B cell (primary cell): Measurements from ENCODE around the gene SCARB1. TPM values are rescaled to one million over a fixed set of nuclear protein-coding genes. Genes with fewer than 3 reads are reported as not detected.

Source experiments
- ATAC-seq: fragments of 200-7000 bp; cut with Tn5 transposase; one replicate; pipeline ENCODE4 v1.10.0; 2021; ENCODE audit warnings: low read depth, mild to moderate bottlenecking, moderate number of reproducible peaks, moderate library complexity
- CTCF ChIA-PET: fragments of 350-600 bp; sonication (Branson Sonifier 250); formaldehyde crosslinking; loops from one replicate; lab custom pipeline; 2021; ENCODE audit warnings: antibody characterized with exemption, inconsistent platforms; lab: Charles Lee
- POLR2A ChIA-PET: fragments of 350-600 bp; sonication (Branson Sonifier 250); formaldehyde crosslinking; loops from one replicate; lab custom pipeline; 2021; ENCODE audit warnings: antibody characterized with exemption; lab: Charles Lee
- DNase-seq: peaks from one replicate; pipeline ENCODE4 v3.0.0; 2013
- H2AFZ ChIP-seq: 2 replicates; pipeline ENCODE4 v1.6.1; 2012; ENCODE audit warnings: mild to moderate bottlenecking, low read depth, low read length; ENCODE audit not compliant: insufficient read depth, poor library complexity, severe bottlenecking
- H3K27ac ChIP-seq, 2 donors: 1 replicate in 1 of 2; 2 replicates in 1 of 2; pipeline ENCODE4 v1.5.1; 2012 to 2013; ENCODE audit warnings: low read length in 2 of 2, mild to moderate bottlenecking in 2 of 2, moderate library complexity in 1 of 2
- H3K27me3 ChIP-seq, 4 experiments: fragments of 200-600 bp in 1 of 4; sonication (generic) in 1 of 4; replicated peaks in 1 of 4; 1 replicate in 2 of 4; 2 replicates in 2 of 4; pipeline versions ENCODE4 v1.6.1 to v1.7.0; 2013 to 2016; ENCODE audit warnings: low read length in 3 of 4, mild to moderate bottlenecking in 2 of 4, mixed read lengths in 1 of 4, moderate library complexity in 1 of 4; ENCODE audit not compliant: insufficient read depth in 4 of 4, control insufficient read depth in 3 of 4; ENCODE audit errors: control extremely low read depth in 1 of 4
- H3K36me3 ChIP-seq, 2 experiments: replicated peaks in 1 of 2; 1 replicate in 1 of 2; 2 replicates in 1 of 2; pipeline versions ENCODE4 v1.6.1 to v1.7.1; 2013; ENCODE audit warnings: low read length in 1 of 2; ENCODE audit not compliant: insufficient read depth in 2 of 2, control insufficient read depth in 1 of 2; ENCODE audit errors: control extremely low read depth in 1 of 2, extremely low read depth in 1 of 2
- H3K4me1 ChIP-seq, 2 donors: fragments of 200-600 bp in 1 of 2; sonication (generic) in 1 of 2; 1 replicate in 1 of 2; 2 replicates in 1 of 2; pipeline versions ENCODE4 v1.5.1 to v1.6.1; 2013 to 2017; ENCODE audit warnings: low read length in 2 of 2; ENCODE audit not compliant: control insufficient read depth in 2 of 2, insufficient read depth in 2 of 2
- H3K4me2 ChIP-seq: replicated peaks from 2 replicates; pipeline ENCODE3; 2012; ENCODE audit warnings: mild to moderate bottlenecking, low read depth, low read length; ENCODE audit not compliant: poor library complexity, severe bottlenecking
- H3K4me3 ChIP-seq, 5 experiments: fragments of 200-600 bp in 1 of 5; sonication (generic) in 1 of 5; 1 replicate in 3 of 5; 2 replicates in 2 of 5; pipeline versions ENCODE4 v1.5.1 to v1.7.0; 2011 to 2016; ENCODE audit warnings: low read length in 4 of 5, mild to moderate bottlenecking in 4 of 5, low read depth in 2 of 5, control low read depth in 1 of 5, moderate library complexity in 1 of 5; ENCODE audit not compliant: insufficient read depth in 1 of 5; ENCODE audit errors: control extremely low read depth in 1 of 5, extremely low read depth in 1 of 5
- H3K79me2 ChIP-seq: fragments of 200-600 bp; sonication (generic); one replicate; pipeline ENCODE4 v1.6.0; 2016; ENCODE audit warnings: low read length; ENCODE audit not compliant: control insufficient read depth, insufficient read depth
- H3K9ac ChIP-seq: fragments of 200-600 bp; sonication (generic); 2 replicates; pipeline ENCODE4 v1.6.1; 2017; ENCODE audit warnings: mild to moderate bottlenecking, low read length, moderate library complexity
- H3K9me3 ChIP-seq, 3 donors: one replicate each; pipeline versions ENCODE4 v1.6.1 to v1.7.1; 2013; ENCODE audit warnings: low read length in 2 of 3; ENCODE audit not compliant: control insufficient read depth in 2 of 3, insufficient read depth in 1 of 3; ENCODE audit errors: control extremely low read depth in 1 of 3
- H4K20me1 ChIP-seq: 2 replicates; pipeline ENCODE4 v1.6.0; 2012; ENCODE audit warnings: mild to moderate bottlenecking, low read length; ENCODE audit not compliant: insufficient read depth, control insufficient read depth, poor library complexity, severe bottlenecking
- H3K27ac Mint-ChIP-seq: one replicate; pipeline ENCODE4 v1.8.0; 2021; ENCODE audit warnings: mixed read lengths
- H3K27me3 Mint-ChIP-seq: one replicate; pipeline ENCODE4 v1.8.0; 2021; ENCODE audit warnings: mixed read lengths
- H3K4me1 Mint-ChIP-seq: one replicate; pipeline ENCODE4 v1.8.0; 2021; ENCODE audit warnings: mixed read lengths
- H3K4me3 Mint-ChIP-seq: one replicate; pipeline ENCODE4 v1.8.0; 2021; ENCODE audit warnings: mixed read lengths
- H3K9me3 Mint-ChIP-seq: one replicate; pipeline ENCODE4 v1.8.0; 2022; ENCODE audit warnings: mixed read lengths; ENCODE audit not compliant: insufficient read depth
- CTCF ChIP-seq: fragments of 200-600 bp; IDR thresholded peaks from one replicate; pipeline ENCODE4 v1.8.0; 2022; ENCODE audit warnings: antibody characterized with exemption, mild to moderate bottlenecking
- EZH2 ChIP-seq: IDR thresholded peaks from 2 replicates; pipeline ENCODE4 v1.6.1; 2012; ENCODE audit warnings: borderline replicate concordance, low read depth, mild to moderate bottlenecking, moderate library complexity, low read length; ENCODE audit not compliant: insufficient read depth, poor library complexity, severe bottlenecking
- WGBS: methylation state at CpG from one replicate; pipeline ENCODE4 v1.1.5; 2013; ENCODE audit warnings: missing lambda C conversion rate; ENCODE audit not compliant: insufficient coverage; 5-methylcytosine and 5-hydroxymethylcytosine counted together
- intact Hi-C: fragments of 100-400 bp; cut with micrococcal nuclease; formaldehyde crosslinking; loops from one replicate; pipeline ENCODE4 v1.10.0; 2022
- polyA plus RNA-seq: library from polyadenylated mRNA; depleted of rRNA; stranded (reverse); fragments of >200 nt; gene quantifications from 2 replicates; pipeline ENCODE4 v1.2.3, GENCODE V29; 2012
- total RNA-seq, 2 donors: library from RNA; stranded (reverse); fragments of 120-200 nt in 1 of 2; gene quantifications; 1 replicate in 1 of 2; 2 replicates in 1 of 2; pipeline versions ENCODE4 v1.2.3 to v1.2.4, GENCODE V29; 2013 to 2022

SCARB1 gene
- total and polyA plus RNA-seq, 2 donors (not counting 1 experiment from before 2014, with no cell fraction given): 26.8 to 30.7 TPM

DNA sequence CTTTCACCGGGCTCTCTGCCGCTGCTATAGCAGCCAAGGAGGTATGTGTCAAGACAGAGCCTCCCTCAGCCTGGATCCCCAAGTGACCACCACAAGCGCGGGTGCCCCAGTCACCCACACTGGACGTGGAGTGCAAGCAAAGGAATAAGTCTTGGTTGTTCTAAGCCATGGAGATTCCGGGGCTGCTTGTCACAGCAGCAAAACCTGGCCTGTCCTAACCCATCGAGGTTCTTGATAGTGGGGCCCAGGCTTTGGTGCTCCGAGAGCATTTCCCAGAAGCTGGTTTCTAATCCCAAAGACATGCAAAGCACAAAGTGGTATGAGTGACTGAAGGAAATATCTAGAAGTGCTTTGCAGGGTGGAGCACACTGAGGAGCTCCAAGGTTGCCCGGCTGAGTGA lies 51.3 kb downstream of the SCARB1 start:
- Histone ChIP-seq H3K27ac (no peak overlapping the region), H3K36me3 (peaks cover 2 to 16% of the 10 kb centered on the region in 2 experiments), H3K9me3 (peaks cover 0 to 5% (median 0%) of the 10 kb centered on the region in 3 donors), H4K20me1 (no peaks in the 10 kb centered on the region), H3K79me2 (no peaks in the 10 kb centered on the region), H3K4me2 (no peak overlapping the region), H2AFZ (no peak overlapping the region), H3K4me1 (no peaks in the 10 kb centered on the region), H3K4me3 (no peak overlapping the region), H3K9ac (no peak overlapping the region), H3K27me3 (no peaks in the 10 kb centered on the region)
- ATAC-seq (no peak), DNase-seq (no peak)
- intact Hi-C loops: no loop called here
- no peak overlapping the region for H3K27ac Mint-ChIP-seq
- no peaks in the 10 kb centered on the region for H3K27me3 Mint-ChIP-seq
- ChIA-PET POLR2A (no interaction called here), CTCF (no interaction called here)
- no peak overlapping the region for H3K4me3 Mint-ChIP-seq
- no peaks in the 10 kb centered on the region for H3K9me3 Mint-ChIP-seq
- TF ChIP-seq EZH2: no peak
- TF ChIP-seq CTCF: no peak
- 100% methylated on average over 9 of the region's 9 CpGs for WGBS
- H3K4me1 Mint-ChIP-seq: no peaks in the 10 kb centered on the region

- no peak overlapping the region for H3K9ac ChIP-seq
- no peak overlapping the region for H3K4me3 Mint-ChIP-seq
- no peak overlapping the region for H3K4me3 ChIP-seq
- no peak overlapping the region for H3K4me2 ChIP-seq
- CTCF ChIA-PET: no interaction called here
- H3K79me2 ChIP-seq: no peaks in the 10 kb centered on the region
- no peaks in the 10 kb centered on the region for H3K27me3 Mint-ChIP-seq
- 98% methylated on average over 12 of the region's 13 CpGs for WGBS
- no peak overlapping the region for H3K27ac ChIP-seq
- no peak overlapping the region for H2AFZ ChIP-seq
- no peaks in the 10 kb centered on the region for H3K4me1 Mint-ChIP-seq
- no peak for DNase-seq
- TF ChIP-seq EZH2: no peak
- no peak for TF ChIP-seq CTCF
- no peaks in the 10 kb centered on the region for H3K4me1 ChIP-seq
- POLR2A ChIA-PET: no interaction called here
- H3K9me3 ChIP-seq: peaks cover 0 to 5% (median 0%) of the 10 kb centered on the region in 3 donors
- no peaks in the 10 kb centered on the region for H4K20me1 ChIP-seq
- H3K36me3 ChIP-seq: peaks cover 2 to 16% of the 10 kb centered on the region in 2 experiments
- intact Hi-C loops: no loop called here
- no peak overlapping the region for H3K27ac Mint-ChIP-seq
- no peak for ATAC-seq
- no peaks in the 10 kb centered on the region for H3K9me3 Mint-ChIP-seq
- H3K27me3 ChIP-seq: no peaks in the 10 kb centered on the region
Observed at GRCh38 chr12:124811633-124812032, 52.0 kb downstream of the SCARB1 start.
